Measurements from ENCODE around the gene TBC1D2B. TPM values are rescaled to one million over a fixed set of nuclear protein-coding genes. Genes with fewer than 3 reads are reported as not detected.
"Not testable (repeated sequence)": the region's sequence is repeated elsewhere in the genome, so short reads cannot be mapped to it uniquely, and the experiment has no call there.

Gene TBC1D2B
- total RNA-seq, 1 experiment from 2014 or later, result 18.3 TPM

DNA sequence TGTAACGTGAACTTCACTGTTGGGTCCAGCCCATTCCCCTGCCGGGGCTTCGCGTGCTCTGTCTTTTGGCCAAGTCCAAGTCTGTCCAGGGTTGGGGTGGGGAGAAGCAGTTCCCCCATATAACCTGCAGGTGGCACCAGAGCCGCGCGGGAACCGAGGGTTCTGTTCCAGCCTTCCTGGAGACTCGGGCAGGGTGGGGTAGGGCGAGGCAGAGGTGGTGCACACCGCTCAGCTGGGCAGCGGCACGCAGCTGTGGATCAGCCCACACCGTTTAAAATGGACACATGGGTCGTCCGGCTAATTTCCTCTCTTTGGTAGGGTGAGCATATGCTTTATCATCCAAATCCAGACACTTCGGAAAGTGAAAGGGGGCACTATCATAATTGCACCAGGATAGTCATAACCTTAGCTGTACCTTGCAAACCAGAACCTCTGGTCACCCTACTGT lies 118.1 kb downstream of the TBC1D2B start:
- peak; percentile 99 for ATAC-seq
- peaks cover 14% of the 10 kb centered on the region for H3K4me1 Mint-ChIP-seq
- H3K4me3 Mint-ChIP-seq, result no peak overlapping the region
- H3K27me3 Mint-ChIP-seq (ENCODE audit: low read depth), result peaks cover 35% of the 10 kb centered on the region
- ChIA-PET POLR2A (interaction anchor here (1.0 kb wide), 1 partner anchor 94 kb away, joined by 3 read pairs; no protein-coding TSS in a partner anchor), CTCF (interaction anchor here (0.6 to 2.4 kb wide), 37 partner anchors 12 to 360 kb away, joined by 3 to 50 read pairs (median 4); partner anchors contain the start of genes ACSBG1 and CIB2)
- peak; percentile 95 for DNase-seq (ENCODE audit: low spot score)
- H3K36me3 Mint-ChIP-seq, result no peaks in the 10 kb centered on the region
- peaks cover 25% of the 10 kb centered on the region for H3K9me3 Mint-ChIP-seq
- TF ChIP-seq KAT7 (CRISPR knock-in tag; IDR thresholded peaks at IDR 0.05; ENCODE audit: borderline replicate concordance) (no peak), GABPB1 (CRISPR knock-in tag; IDR thresholded peaks at IDR 0.05) (no peak), ZNF121 (CRISPR knock-in tag; IDR thresholded peaks at IDR 0.05) (no peak), ZNF317 (CRISPR knock-in tag; IDR thresholded peaks at IDR 0.05; ENCODE audit: borderline replicate concordance, low read depth) (no peak), ZNF219 (CRISPR knock-in tag; IDR thresholded peaks at IDR 0.05; ENCODE audit: borderline replicate concordance) (no peak)
- TF ChIP-seq, protein P1, sequence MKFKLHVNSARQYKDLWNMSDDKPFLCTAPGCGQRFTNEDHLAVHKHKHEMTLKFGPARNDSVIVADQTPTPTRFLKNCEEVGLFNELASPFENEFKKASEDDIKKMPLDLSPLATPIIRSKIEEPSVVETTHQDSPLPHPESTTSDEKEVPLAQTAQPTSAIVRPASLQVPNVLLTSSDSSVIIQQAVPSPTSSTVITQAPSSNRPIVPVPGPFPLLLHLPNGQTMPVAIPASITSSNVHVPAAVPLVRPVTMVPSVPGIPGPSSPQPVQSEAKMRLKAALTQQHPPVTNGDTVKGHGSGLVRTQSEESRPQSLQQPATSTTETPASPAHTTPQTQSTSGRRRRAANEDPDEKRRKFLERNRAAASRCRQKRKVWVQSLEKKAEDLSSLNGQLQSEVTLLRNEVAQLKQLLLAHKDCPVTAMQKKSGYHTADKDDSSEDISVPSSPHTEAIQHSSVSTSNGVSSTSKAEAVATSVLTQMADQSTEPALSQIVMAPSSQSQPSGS (CRISPR knock-in tag; IDR thresholded peaks at IDR 0.05; ENCODE audit: borderline replicate concordance, low read depth), result no peak
- TF ChIP-seq, protein P2, sequence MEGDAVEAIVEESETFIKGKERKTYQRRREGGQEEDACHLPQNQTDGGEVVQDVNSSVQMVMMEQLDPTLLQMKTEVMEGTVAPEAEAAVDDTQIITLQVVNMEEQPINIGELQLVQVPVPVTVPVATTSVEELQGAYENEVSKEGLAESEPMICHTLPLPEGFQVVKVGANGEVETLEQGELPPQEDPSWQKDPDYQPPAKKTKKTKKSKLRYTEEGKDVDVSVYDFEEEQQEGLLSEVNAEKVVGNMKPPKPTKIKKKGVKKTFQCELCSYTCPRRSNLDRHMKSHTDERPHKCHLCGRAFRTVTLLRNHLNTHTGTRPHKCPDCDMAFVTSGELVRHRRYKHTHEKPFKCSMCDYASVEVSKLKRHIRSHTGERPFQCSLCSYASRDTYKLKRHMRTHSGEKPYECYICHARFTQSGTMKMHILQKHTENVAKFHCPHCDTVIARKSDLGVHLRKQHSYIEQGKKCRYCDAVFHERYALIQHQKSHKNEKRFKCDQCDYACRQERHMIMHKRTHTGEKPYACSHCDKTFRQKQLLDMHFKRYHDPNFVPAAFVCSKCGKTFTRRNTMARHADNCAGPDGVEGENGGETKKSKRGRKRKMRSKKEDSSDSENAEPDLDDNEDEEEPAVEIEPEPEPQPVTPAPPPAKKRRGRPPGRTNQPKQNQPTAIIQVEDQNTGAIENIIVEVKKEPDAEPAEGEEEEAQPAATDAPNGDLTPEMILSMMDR (IDR thresholded peaks at IDR 0.05), result peak; percentile 90
- TF ChIP-seq, protein P3, sequence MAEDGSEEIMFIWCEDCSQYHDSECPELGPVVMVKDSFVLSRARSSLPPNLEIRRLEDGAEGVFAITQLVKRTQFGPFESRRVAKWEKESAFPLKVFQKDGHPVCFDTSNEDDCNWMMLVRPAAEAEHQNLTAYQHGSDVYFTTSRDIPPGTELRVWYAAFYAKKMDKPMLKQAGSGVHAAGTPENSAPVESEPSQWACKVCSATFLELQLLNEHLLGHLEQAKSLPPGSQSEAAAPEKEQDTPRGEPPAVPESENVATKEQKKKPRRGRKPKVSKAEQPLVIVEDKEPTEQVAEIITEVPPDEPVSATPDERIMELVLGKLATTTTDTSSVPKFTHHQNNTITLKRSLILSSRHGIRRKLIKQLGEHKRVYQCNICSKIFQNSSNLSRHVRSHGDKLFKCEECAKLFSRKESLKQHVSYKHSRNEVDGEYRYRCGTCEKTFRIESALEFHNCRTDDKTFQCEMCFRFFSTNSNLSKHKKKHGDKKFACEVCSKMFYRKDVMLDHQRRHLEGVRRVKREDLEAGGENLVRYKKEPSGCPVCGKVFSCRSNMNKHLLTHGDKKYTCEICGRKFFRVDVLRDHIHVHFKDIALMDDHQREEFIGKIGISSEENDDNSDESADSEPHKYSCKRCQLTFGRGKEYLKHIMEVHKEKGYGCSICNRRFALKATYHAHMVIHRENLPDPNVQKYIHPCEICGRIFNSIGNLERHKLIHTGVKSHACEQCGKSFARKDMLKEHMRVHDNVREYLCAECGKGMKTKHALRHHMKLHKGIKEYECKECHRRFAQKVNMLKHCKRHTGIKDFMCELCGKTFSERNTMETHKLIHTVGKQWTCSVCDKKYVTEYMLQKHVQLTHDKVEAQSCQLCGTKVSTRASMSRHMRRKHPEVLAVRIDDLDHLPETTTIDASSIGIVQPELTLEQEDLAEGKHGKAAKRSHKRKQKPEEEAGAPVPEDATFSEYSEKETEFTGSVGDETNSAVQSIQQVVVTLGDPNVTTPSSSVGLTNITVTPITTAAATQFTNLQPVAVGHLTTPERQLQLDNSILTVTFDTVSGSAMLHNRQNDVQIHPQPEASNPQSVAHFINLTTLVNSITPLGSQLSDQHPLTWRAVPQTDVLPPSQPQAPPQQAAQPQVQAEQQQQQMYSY (CRISPR knock-in tag; IDR thresholded peaks at IDR 0.05), result peak; percentile 9; the same call in 1 of the 2 replicates
- no peak overlapping the region for H3K27ac Mint-ChIP-seq

DNA sequence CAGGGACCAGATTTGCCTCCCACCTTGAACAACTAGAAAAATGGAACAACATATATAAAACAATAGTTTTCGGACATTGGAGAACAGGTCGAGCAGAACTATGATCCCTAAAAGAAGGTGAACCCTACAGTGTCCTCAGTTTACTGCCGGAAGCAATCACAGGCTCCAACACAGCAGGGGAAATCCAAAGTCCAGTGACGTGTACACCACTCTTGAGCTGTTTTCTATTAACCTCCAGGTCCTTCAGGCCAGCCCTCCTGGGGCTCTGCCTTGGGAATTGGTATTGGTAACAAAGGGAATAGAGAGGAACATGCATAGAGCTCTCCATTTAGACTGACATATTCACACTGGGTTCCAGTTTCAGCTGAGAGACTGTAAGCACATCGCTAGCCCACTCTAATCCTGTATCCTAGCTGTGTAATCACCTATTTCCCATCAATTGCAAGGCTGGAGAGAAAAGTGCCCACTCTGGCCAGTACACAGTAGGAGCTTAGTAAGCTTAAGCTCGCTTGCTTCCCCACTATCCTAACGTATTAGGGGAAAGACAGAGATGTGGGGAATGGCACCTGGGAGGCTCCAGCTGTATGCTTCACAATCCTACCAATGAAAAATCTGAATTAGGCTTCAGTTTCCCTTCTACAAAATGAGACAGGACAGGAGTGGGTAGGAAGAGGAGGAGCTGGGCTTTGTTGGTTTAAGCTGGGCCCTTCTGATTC lies 118.6 kb downstream of the TBC1D2B start:
- ChIA-PET POLR2A (interaction anchor here (1.0 kb wide), 1 partner anchor 95 kb away, joined by 3 read pairs; no protein-coding TSS in a partner anchor), CTCF (interaction anchor here (0.7 to 2.4 kb wide), 32 partner anchors 11 to 359 kb away, joined by 3 to 50 read pairs (median 6); partner anchors contain the start of genes ACSBG1 and CIB2)
- peaks cover 35% of the 10 kb centered on the region for H3K27me3 Mint-ChIP-seq (ENCODE audit: low read depth)
- ATAC-seq, result peak; percentile 36
- not testable (repeated sequence) for H3K36me3 Mint-ChIP-seq; DNase-seq (ENCODE audit: low spot score); H3K27ac Mint-ChIP-seq; H3K4me3 Mint-ChIP-seq
- H3K9me3 Mint-ChIP-seq, result peaks cover 20% of the 10 kb centered on the region
- peaks cover 14% of the 10 kb centered on the region for H3K4me1 Mint-ChIP-seq

DNA sequence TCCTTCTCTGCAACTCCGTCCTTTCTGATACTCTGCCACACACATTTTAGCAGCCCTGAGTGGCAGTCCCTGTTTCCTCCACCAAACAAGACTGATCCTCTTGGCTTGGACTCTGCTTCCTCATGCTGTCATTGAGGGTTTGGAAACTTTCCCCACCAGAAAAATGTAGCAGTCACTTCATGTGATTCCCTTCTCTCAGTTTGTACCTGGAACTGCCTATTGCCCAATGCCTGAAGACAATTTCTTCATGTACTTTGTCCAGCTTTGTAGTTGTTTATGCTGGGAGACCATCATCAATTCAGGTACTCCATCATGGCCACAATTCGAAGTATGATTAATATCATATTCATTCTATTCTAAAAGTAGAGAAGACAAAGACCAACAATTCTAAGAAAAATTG lies 119.5 kb downstream of the TBC1D2B start:
- Mint-ChIP-seq H3K4me1 (peaks cover 14% of the 10 kb centered on the region), H3K27me3 (ENCODE audit: low read depth) (peaks cover 35% of the 10 kb centered on the region), H3K9me3 (peaks cover 12% of the 10 kb centered on the region)
- H3K27ac Mint-ChIP-seq; DNase-seq (ENCODE audit: low spot score); POLR2A ChIA-PET; H3K36me3 Mint-ChIP-seq; ATAC-seq; H3K4me3 Mint-ChIP-seq: not testable (repeated sequence)
- CTCF ChIA-PET, result interaction anchor here (1.1 kb wide), 1 partner anchor 150 kb away, joined by 4 read pairs; no protein-coding TSS in a partner anchor

DNA sequence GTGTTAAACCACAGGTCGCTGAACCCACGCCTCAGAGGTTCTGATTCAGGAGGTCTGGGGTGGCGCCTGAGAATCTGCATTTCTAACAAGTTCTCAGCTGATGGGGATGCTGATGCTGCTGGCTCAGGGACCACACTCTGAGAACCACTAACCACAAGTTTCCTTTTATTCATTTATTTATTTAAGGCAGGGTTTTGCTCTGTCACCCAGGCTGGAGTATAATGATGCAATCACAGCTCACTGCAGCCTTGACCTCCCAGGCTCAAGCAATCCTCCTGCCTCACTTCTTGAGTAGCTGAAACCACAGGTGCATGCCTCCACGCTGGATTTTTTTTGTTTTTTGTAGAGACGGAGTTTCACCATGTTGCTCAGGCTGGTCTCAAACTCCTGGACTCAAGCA lies 123.6 kb downstream of the TBC1D2B start:
- not testable (repeated sequence) for DNase-seq (ENCODE audit: low spot score); ATAC-seq

DNA sequence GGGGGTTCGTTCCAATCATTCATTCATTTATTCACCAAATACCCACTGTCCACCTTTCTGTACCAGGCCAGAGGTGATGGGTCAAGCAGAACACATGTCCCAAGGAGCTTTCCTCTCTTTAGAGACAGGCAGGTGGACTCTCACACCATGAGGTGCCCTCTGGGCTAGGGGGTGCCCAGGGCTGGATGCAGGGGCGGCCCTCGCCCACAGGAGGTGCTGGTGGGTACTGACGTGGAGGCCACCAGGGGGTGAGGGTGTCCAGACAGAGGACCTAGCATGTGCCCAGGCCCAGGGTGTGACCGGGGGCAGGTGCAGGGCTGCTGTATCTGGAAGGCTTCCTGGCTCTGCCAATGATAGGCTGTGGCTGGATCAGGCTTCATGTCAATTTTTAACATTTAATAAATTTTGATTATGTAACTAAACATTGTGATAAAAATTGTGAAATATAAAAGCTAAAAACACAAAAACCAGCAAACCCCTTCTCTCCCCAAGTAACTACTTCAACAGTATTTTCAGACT lies 124.5 kb downstream of the TBC1D2B start:
- peak; percentile 40 for DNase-seq (ENCODE audit: low spot score)
- H3K27ac Mint-ChIP-seq; POLR2A ChIA-PET; H3K36me3 Mint-ChIP-seq; H3K4me3 Mint-ChIP-seq; H3K9me3 Mint-ChIP-seq; H3K4me1 Mint-ChIP-seq; H3K27me3 Mint-ChIP-seq (ENCODE audit: low read depth): not testable (repeated sequence)
- peak; percentile 68 for ATAC-seq
- CTCF ChIA-PET, result interaction anchor here (0.9 kb wide), 1 partner anchor 43 kb away, joined by 4 read pairs; no protein-coding TSS in a partner anchor

More for the DNA sequence above, 123.6 kb downstream of the TBC1D2B start:
- POLR2A ChIA-PET, H3K36me3 Mint-ChIP-seq, H3K4me1 Mint-ChIP-seq, H3K4me3 Mint-ChIP-seq, H3K27ac Mint-ChIP-seq, H3K9me3 Mint-ChIP-seq: not testable (repeated sequence)
- H3K27me3 Mint-ChIP-seq (ENCODE audit: low read depth), result peaks cover 19% of the 10 kb centered on the region
- TF ChIP-seq GABPB1 (CRISPR knock-in tag; IDR thresholded peaks at IDR 0.05), result peak; percentile 54; the same call in 1 of the 2 replicates
- CTCF ChIA-PET, result interaction anchor here (0.9 kb wide), 1 partner anchor 44 kb away, joined by 4 read pairs; no protein-coding TSS in a partner anchor

DNA sequence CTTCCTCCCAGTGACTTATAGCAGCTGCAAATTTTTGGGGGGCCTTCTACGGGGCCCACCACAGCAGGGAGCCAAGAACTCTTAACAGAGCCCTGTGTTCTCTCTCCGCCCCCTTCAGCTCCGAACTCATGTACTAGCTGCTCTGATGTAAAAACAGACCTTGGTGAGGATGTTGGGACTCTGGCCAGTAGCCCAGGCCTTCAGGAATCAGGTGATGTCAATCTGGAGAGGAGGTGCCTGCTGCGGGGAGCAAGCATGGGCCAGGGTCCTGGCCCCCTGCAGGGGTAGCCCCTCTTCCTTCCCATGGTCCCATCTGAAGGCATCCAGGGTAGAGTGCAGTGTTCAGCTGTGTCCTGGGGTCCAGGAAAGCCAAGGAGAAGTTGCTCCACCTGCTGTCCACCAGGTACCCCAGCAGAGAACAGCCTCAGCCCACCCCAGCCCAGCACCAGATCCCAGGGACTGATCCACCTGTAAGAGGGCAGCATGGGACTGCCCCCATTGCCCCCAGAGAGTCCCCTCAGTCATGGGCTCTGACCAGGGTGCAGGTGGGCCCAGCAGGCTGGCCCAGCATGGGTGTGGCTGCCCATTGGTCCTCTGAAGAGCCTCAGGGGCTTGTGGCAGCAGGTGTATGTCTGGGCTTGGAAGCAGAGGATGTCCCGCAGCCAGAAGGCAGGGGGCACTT lies 126.3 kb downstream of the TBC1D2B start:
- CTCF ChIA-PET; H3K27ac Mint-ChIP-seq; H3K4me3 Mint-ChIP-seq; H3K36me3 Mint-ChIP-seq; H3K4me1 Mint-ChIP-seq; DNase-seq (ENCODE audit: low spot score); POLR2A ChIA-PET; H3K9me3 Mint-ChIP-seq; H3K27me3 Mint-ChIP-seq (ENCODE audit: low read depth); ATAC-seq: not testable (repeated sequence)

DNA sequence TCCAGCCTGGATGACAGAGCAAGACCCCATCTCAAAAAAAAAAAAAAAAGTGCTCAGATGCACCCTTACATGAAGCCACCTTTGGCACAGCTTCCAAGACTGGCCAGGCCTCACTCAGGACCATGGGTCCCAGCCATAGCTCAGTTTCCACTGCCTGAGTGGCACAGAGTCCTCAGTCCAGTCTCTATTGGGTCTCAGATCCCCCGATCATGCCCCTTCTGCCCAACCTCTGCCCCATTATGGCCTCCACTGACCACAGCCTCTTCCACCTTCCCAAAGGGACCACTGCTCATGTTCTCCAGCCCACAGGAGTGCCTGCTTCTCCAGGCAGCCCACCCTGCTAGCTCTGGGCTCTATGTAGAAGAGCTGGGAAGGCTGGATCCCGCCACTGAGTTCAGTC lies 127.0 kb downstream of the TBC1D2B start:
- DNase-seq (ENCODE audit: low spot score); POLR2A ChIA-PET: not testable (repeated sequence)

More for the DNA sequence above, 127.0 kb downstream of the TBC1D2B start:
- H3K4me3 Mint-ChIP-seq; H3K9me3 Mint-ChIP-seq; ATAC-seq; H3K36me3 Mint-ChIP-seq; H3K4me1 Mint-ChIP-seq; CTCF ChIA-PET; H3K27me3 Mint-ChIP-seq (ENCODE audit: low read depth); H3K27ac Mint-ChIP-seq: not testable (repeated sequence)

Measured in WTC11 (cell line).